SK-N-SH (cell line): Measurements from ENCODE around the gene DND1. TPM values are rescaled to one million over a fixed set of nuclear protein-coding genes. Genes with fewer than 3 reads are reported as not detected.

Source experiments
- CTCF ChIA-PET: fragments of 300-600, 350-600 bp; formaldehyde crosslinking; extraction: SDS; loops from one replicate; lab custom pipeline; 2021; lab: Yijun Ruan, JAX
- POLR2A ChIA-PET: fragments of 350-600 bp; sonication (Branson Sonifier 250); formaldehyde crosslinking; extraction: SDS; loops from one replicate; lab custom pipeline; 2020; ENCODE audit warnings: antibody characterized with exemption, inconsistent platforms; lab: Yijun Ruan, JAX
- DNase-seq: peaks from one replicate; pipeline ENCODE4 v3.0.0; 2012
- H2AFZ ChIP-seq: fragments of 200-600 bp; sonication (generic); 2 replicates; pipeline ENCODE4 v1.8.1; 2016; ENCODE audit warnings: antibody characterized with exemption, mild to moderate bottlenecking, low read depth
- H3F3A ChIP-seq: fragments of 200-600 bp; sonication (generic); replicated peaks from 2 replicates; pipeline ENCODE3; 2016; ENCODE audit warnings: antibody characterized with exemption, mild to moderate bottlenecking; ENCODE audit not compliant: insufficient read depth
- H3K27ac ChIP-seq, 2 experiments: fragments of 200-500 bp in 1 of 2; fragments of 200-600 bp in 1 of 2; sonication (Bioruptor generic) in 1 of 2; sonication (generic), shearing (Covaris generic) in 1 of 2; 2 replicates each; pipeline versions ENCODE4 v1.5.1 to v1.6.1; 2014 to 2016; ENCODE audit warnings: low read depth in 2 of 2, inconsistent platforms in 1 of 2, low read length in 1 of 2, mild to moderate bottlenecking in 1 of 2, mixed read lengths in 1 of 2
- H3K27me3 ChIP-seq: fragments of 200-600 bp; sonication (generic), shearing (Covaris generic); 2 replicates; pipeline ENCODE4 v1.6.1; 2016; ENCODE audit warnings: mixed run types; ENCODE audit not compliant: insufficient read depth
- H3K36me3 ChIP-seq, 2 experiments: fragments of 200-500 bp in 1 of 2; fragments of 200-600 bp in 1 of 2; sonication (Bioruptor generic) in 1 of 2; sonication (generic) in 1 of 2; replicated peaks in 1 of 2; 2 replicates each; pipeline versions ENCODE3 to v1.5.1; 2014 to 2016; ENCODE audit warnings: low read length in 1 of 2, mild to moderate bottlenecking in 1 of 2; ENCODE audit not compliant: insufficient read depth in 2 of 2, control insufficient read depth in 1 of 2
- H3K4me1 ChIP-seq, 2 experiments: fragments of 200-500 bp in 1 of 2; fragments of 200-600 bp in 1 of 2; sonication (Bioruptor generic) in 1 of 2; sonication (generic), shearing (Covaris generic) in 1 of 2; 2 replicates each; pipeline versions ENCODE4 v1.5.1 to v1.6.1; 2014 to 2016; ENCODE audit warnings: low read depth in 1 of 2, low read length in 1 of 2, mixed run types in 1 of 2; ENCODE audit not compliant: insufficient read depth in 2 of 2, control insufficient read depth in 1 of 2
- H3K4me2 ChIP-seq: fragments of 200-600 bp; sonication (generic), shearing (Covaris generic); 2 replicates; pipeline ENCODE4 v1.6.1; 2017; ENCODE audit warnings: mixed run types
- H3K4me3 ChIP-seq, 2 experiments: fragments of 200-500 bp in 1 of 2; fragments of 200-600 bp in 1 of 2; sonication (Bioruptor generic) in 1 of 2; sonication (generic), shearing (Covaris generic) in 1 of 2; 2 replicates each; pipeline versions ENCODE4 v1.5.1 to v1.8.1; 2014 to 2016; ENCODE audit warnings: low read depth in 2 of 2, inconsistent platforms in 1 of 2, low read length in 1 of 2, mild to moderate bottlenecking in 1 of 2, mixed read lengths in 1 of 2, moderate library complexity in 1 of 2
- H3K79me2 ChIP-seq: fragments of 200-600 bp; sonication (generic); 2 replicates; pipeline ENCODE4 v1.8.1; 2017; ENCODE audit warnings: mild to moderate bottlenecking; ENCODE audit not compliant: insufficient read depth
- H3K9ac ChIP-seq: fragments of 200-600 bp; sonication (generic); 2 replicates; pipeline ENCODE4 v1.6.1; 2017; ENCODE audit warnings: mixed run types
- H3K9me2 ChIP-seq: fragments of 200-600 bp; sonication (generic); 2 replicates; pipeline ENCODE4 v1.6.1; 2017; ENCODE audit warnings: mixed run types
- H3K9me3 ChIP-seq: fragments of 200-600 bp; sonication (generic); 2 replicates; pipeline ENCODE4 v1.6.1; 2017; ENCODE audit warnings: mixed run types, mild to moderate bottlenecking, moderate library complexity
- H4K20me1 ChIP-seq: fragments of 200-600 bp; sonication (generic); 2 replicates; pipeline ENCODE4 v1.6.1; 2017; ENCODE audit warnings: mild to moderate bottlenecking, mixed run types; ENCODE audit not compliant: insufficient read depth
- ELF1 ChIP-seq: IDR thresholded peaks from 2 replicates; pipeline ENCODE4 v1.4.0; 2012
- EZH2phosphoT487 ChIP-seq: fragments of 200-600 bp; sonication (generic); IDR thresholded peaks from 2 replicates; pipeline ENCODE4 v1.6.1; 2017; ENCODE audit warnings: low read depth, mixed run types, mild to moderate bottlenecking, antibody characterized with exemption, moderate library complexity, borderline replicate concordance
- FOSL2 ChIP-seq: IDR thresholded peaks from 2 replicates; pipeline ENCODE4 v1.4.0; 2012; ENCODE audit warnings: low read depth, mild to moderate bottlenecking, moderate library complexity, borderline replicate concordance
- FOXM1 ChIP-seq: IDR thresholded peaks from 2 replicates; pipeline ENCODE4 v1.4.0; 2012; ENCODE audit warnings: low read depth, mild to moderate bottlenecking
- IRF3 ChIP-seq: fragments of 150-350 bp; IDR thresholded peaks from 2 replicates; pipeline ENCODE4 v1.6.1; 2016; ENCODE audit warnings: mild to moderate bottlenecking, low read depth, low read length
- JUND ChIP-seq: IDR thresholded peaks from 2 replicates; pipeline ENCODE4 v1.4.0; 2012
- MEF2A ChIP-seq: IDR thresholded peaks from 2 replicates; pipeline ENCODE4 v1.4.0; 2012; ENCODE audit warnings: low read depth, borderline replicate concordance
- PBX3 ChIP-seq: IDR thresholded peaks from 2 replicates; pipeline ENCODE4; 2012
- POLR2AphosphoS5 ChIP-seq: IDR thresholded peaks from 2 replicates; pipeline ENCODE4 v1.6.1; 2012; ENCODE audit warnings: low read depth, low read length
- RCOR1 ChIP-seq: fragments of 150-350 bp; IDR thresholded peaks from 2 replicates; pipeline ENCODE4 v1.6.1; 2017; ENCODE audit warnings: antibody characterized with exemption, low read length
- REST ChIP-seq: IDR thresholded peaks from 2 replicates; pipeline ENCODE4 v1.6.1; 2012; ENCODE audit warnings: mild to moderate bottlenecking, low read depth, low read length, moderate library complexity
- RXRA ChIP-seq: IDR thresholded peaks from 2 replicates; pipeline ENCODE4 v1.4.0; 2012; ENCODE audit warnings: low read depth, mild to moderate bottlenecking, borderline replicate concordance
- TAF1 ChIP-seq: IDR thresholded peaks from 2 replicates; pipeline ENCODE4 v1.6.1; 2012; ENCODE audit warnings: low read depth, mild to moderate bottlenecking, low read length, moderate library complexity, borderline replicate concordance
- USF2 ChIP-seq: fragments of 150-350 bp; IDR thresholded peaks from 2 replicates; pipeline ENCODE4 v1.6.1; 2017; ENCODE audit warnings: antibody characterized with exemption, low read length, low read depth, borderline replicate concordance
- YY1 ChIP-seq: IDR thresholded peaks from 2 replicates; pipeline ENCODE4 v1.4.0; 2012; ENCODE audit warnings: low read depth, mild to moderate bottlenecking
- ZBTB33 ChIP-seq: IDR thresholded peaks from 2 replicates; pipeline ENCODE4 v1.4.0; 2012; ENCODE audit warnings: low read depth, borderline replicate concordance
- WGBS: methylation state at CpG from one replicate; pipeline ENCODE4 v1.1.6; 2017; ENCODE audit warnings: low lambda C conversion rate; 5-methylcytosine and 5-hydroxymethylcytosine counted together
- polyA plus RNA-seq, 3 experiments: library from polyadenylated mRNA; depleted of rRNA; stranded (reverse); fragments of >200 nt; gene quantifications; 2 replicates each; pipeline ENCODE4 v1.2.3, GENCODE V29; 2012

DND1 gene
- polyA plus RNA-seq, 1 of the 3 experiments (the other 2 are of a cell fraction) = 1.2 TPM

- TF ChIP-seq USF2 (no peak), POLR2AphosphoS5 (no peak)
Observed at GRCh38 chr5:140632366-140633020, 40.9 kb downstream of the DND1 start (continued).

GRCh38 chr5:140631831-140632365 lies 41.5 kb downstream of the DND1 start:
- no peaks in the 10 kb centered on the region for H4K20me1 ChIP-seq
- no peaks in the 10 kb centered on the region for H3K9me3 ChIP-seq
- H2AFZ ChIP-seq = no peak overlapping the region
- TF ChIP-seq RCOR1 (no peak), EZH2phosphoT487 (no peak), ZBTB33 (no peak), JUND (no peak), MEF2A (no peak), FOXM1 (no peak), TAF1 (no peak)
- H3K9me2 ChIP-seq = no peaks in the 10 kb centered on the region
- no peaks in the 10 kb centered on the region for H3K79me2 ChIP-seq
- no peaks in the 10 kb centered on the region for H3F3A ChIP-seq
- WGBS = 93% methylated on average over 25 of the region's 36 CpGs
- no peak overlapping the region for H3K4me2 ChIP-seq
- POLR2A ChIA-PET = no interaction called here
- H3K27me3 ChIP-seq = no peaks in the 10 kb centered on the region
- no peak overlapping the region for H3K27ac ChIP-seq
- no peak for DNase-seq
- no peak overlapping the region for H3K4me3 ChIP-seq
- no peak overlapping the region for H3K9ac ChIP-seq
- H3K4me1 ChIP-seq = no peaks in the 10 kb centered on the region
- CTCF ChIA-PET = no interaction called here
- no peaks in the 10 kb centered on the region for H3K36me3 ChIP-seq

GRCh38 chr5:140631036-140631417 lies 42.3 kb downstream of the DND1 start:
- Histone ChIP-seq H3K79me2 (no peaks in the 10 kb centered on the region), H2AFZ (no peak overlapping the region), H3K9me2 (no peaks in the 10 kb centered on the region), H3F3A (no peaks in the 10 kb centered on the region), H4K20me1 (no peaks in the 10 kb centered on the region), H3K27me3 (no peaks in the 10 kb centered on the region), H3K4me2 (no peak overlapping the region), H3K4me1 (no peaks in the 10 kb centered on the region), H3K4me3 (no peak overlapping the region), H3K27ac (no peak overlapping the region), H3K36me3 (no peaks in the 10 kb centered on the region), H3K9me3 (no peaks in the 10 kb centered on the region), H3K9ac (no peak overlapping the region)
- 74% methylated on average over 4 of the region's 4 CpGs for WGBS
- no peak for DNase-seq
- TF ChIP-seq IRF3 (no peak), ELF1 (no peak), FOSL2 (no peak), RXRA (no peak), POLR2AphosphoS5 (no peak), REST (no peak), PBX3 (no peak), YY1 (no peak)
- POLR2A ChIA-PET = interaction anchor here (0.6 kb wide), 1 partner anchor 18 kb away, joined by 3 read pairs; no protein-coding TSS in a partner anchor
- CTCF ChIA-PET = interaction anchor here (1.5 kb wide), 1 partner anchor 9 kb away, joined by 3 read pairs; no protein-coding TSS in a partner anchor
